ENCODE results near the gene DDX54. TPM values are rescaled to one million over a fixed set of nuclear protein-coding genes. Genes with fewer than 3 reads are reported as not detected.
"Not testable (repeated sequence)": the region's sequence is repeated elsewhere in the genome, so short reads cannot be mapped to it uniquely, and the experiment has no call there.

The DDX54 gene
- polyA plus RNA-seq, 1 donor: 58.6 TPM

- DNase-seq: no peak
Measured at GRCh38 chr12:113144806-113145205, 40.5 kb downstream of the DDX54 start.

GRCh38 chr12:113143959-113144358 lies 41.3 kb downstream of the DDX54 start:
- DNase-seq: no peak

DNA sequence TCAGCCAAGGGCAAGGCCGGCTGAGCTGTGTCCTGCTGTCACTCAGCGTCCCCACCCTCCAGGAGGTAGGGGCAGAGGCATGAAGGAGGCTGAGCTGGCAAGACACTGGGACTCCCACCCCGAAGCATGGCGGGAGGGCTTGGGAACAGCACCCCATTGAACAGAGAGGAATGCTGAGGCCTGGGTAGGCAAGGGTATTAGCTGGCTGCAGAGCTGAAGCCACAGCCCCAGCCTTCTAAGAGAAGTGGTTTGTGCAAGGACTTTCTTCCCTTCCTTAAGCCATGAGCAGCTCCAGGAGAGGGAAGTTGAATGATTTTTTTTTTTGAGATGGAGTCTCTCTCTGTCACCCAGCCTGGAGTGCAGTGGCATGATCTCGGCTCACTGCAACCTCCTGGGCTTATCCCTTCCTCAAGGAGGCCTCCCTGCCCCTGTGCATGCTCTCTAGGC lies 42.4 kb downstream of the DDX54 start:
- no peak for DNase-seq

- no peak for DNase-seq
Measured at GRCh38 chr12:113142173-113142885, 42.9 kb downstream of the DDX54 start.

DNA sequence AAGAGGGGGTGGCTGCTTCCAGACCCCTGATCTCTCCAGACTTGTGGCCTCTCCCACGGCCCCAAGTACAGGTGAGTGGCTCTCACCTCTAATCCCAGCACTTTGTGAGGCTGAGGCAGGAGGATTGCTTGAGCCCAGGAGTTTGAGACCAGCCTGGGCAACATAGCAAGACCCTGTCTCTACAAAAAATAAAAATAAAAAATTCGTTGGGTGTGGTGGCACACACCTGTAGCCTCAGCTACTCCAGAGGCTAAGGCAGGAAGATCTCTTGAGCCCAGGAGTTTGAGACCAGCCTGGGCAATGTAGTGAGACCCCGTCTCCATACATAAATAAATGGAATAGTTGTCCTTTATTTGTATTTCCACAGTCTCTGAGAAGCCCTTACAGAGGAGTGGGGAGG lies 43.6 kb downstream of the DDX54 start:
- not testable (repeated sequence) for DNase-seq

DNA sequence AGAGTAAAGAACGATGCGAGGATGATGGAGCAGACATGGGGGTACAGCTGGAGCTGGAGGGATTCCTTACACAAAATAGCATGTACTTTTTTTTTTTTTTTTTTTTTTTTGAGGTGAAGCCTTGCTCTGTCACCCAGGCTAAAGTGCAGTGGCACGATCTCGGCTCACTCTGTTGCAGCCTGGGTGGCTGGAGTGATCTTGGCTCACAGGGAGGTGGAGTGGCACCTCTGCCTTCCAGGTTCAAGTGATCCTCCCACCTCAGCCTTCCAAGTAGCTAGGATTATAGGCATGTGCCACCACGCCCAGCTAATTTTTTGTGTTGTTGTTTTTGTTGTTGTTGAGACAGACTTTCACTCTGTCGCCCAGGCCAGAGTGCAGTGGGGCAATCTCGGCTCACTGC lies 44.6 kb downstream of the DDX54 start:
- no peak for DNase-seq

DNA sequence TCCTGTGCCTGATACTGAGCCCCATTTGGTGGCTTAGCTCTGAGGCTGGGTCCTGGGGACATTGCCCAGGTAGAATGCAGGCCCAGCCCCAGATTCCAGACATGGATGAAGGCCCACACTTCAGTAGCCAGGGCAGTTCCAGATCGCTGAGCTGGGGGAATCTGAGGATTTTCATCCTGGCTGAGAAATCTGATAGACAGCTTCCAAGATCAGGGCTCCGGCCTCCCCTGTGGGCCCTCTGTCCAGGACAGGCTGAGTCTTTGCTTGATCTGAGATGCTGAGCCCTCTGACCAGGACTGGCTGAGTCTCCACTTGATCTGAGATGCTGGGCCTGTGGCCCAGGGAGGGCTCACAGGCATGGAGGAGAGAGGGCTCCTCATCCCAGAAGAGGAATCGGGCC lies 46.5 kb downstream of the DDX54 start:
- DNase-seq: peak; percentile 66

DNA sequence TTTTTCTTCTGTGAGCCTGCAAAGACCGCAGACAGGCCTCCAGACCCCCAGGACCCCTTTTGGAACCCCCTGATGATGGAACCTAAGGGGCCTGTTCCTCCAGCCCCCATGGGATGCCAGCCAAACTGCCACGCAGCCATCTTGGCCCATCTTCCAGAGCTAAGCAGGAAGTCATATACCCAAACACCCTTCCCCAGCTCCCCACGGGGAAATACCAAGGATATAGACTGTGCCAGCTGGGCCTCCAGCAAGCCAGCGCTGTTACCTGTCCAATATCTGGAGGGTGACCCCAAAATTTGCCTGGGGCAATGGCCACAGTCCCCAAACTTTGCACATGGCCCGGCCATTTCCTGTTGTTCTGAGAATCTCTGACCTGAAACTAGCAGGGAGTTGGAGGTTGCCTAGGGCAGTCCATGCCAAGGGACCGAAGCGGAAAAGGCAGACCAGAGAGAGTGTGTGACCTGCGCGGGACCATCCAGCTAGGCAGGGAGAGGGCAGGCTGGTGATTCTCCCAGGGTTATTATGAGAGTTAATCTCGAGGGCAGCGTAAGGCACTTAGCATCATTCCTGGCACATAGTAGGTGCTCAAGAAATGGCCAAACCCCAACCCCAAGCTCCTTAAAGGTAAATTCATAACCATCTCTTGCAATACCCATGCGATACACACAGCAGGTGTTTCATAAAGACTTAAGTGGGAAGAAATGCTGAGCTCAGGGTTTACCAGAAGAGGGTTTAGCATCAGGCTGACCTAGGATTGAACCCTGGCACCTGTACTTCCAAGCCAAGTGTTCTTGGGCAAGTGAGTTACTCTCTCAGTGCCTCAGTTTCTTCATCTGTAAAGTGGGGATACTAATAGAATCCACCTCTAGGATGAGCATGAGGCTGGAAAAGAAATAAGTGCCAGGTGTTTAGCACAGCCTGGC lies 47.2 kb downstream of the DDX54 start:
- no peak for DNase-seq

DNA sequence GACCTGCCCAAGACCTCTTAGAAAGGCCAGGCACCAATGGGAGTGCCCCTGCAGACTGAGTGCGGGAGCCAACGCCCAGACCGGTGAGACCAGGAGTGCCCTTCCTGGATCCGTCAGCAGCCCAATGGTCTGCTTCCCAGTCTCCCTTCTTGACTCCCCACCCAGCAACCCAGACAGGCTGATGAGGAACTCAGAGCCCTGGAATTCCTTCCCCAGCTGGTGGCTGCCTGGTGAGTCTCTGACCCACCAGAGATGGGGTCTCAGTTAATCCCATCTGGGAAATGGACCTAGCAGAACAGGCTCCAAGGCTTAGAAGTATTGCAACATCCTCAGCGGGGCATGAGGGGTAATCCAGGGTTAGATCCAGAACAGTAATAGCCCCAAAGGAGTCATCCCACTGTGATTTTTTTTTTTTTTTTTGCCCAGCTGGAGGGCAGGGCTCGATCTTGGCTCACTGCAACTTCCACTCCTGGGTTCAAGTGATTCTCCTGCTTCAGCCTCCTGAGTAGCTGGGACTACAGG lies 48.2 kb downstream of the DDX54 start:
- no peak for DNase-seq

- DNase-seq: peak; percentile 44
Measured at GRCh38 chr12:113136128-113136989, 48.9 kb downstream of the DDX54 start.

DNA sequence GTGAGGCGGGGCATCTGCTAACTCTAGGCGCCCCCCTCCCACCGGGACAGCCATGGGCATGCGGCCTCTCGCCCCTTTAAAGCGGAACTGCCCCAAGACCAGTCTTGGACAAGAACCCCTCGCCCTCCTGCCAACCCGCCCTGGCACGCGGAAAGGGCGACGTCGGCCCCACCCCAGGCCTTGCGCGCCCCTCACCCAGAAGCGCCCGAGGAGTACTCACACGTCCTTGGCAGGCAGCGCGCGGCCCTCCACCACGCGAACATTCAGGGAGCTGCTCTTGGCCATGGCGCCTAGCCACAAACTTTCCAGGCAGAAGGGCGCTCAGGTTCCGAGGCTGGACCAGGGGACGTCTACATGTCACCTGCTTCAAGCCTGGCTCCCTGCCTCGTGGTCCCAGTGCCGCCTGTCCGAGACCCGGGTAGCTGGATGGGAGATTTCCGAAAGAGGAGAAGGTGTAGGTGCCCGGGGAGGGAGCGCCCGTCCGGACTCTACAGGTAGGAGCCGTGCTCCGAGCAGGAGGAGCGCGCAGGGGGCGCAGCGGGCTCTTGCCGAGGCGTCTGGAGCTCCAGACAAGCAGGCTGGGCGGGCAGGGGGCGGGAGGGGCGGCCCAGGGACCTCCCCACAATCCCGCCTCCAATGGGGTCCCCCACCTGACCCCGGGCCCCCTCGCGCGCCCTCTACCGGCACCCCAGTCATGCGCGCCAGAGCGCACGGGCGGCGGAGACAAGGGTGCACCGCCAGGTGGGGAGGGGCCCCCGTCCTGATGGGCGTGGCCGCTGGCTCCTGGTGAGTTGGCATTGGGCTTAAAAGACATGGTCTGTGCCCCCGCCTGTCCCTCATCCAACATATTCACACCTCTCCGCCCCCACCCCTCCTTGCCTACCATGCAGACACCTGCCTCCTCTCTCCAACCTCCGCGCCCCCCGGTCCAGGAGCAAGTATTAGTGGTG lies 49.8 kb downstream of the DDX54 start, which contains the start of gene RASAL1:
Gene RASAL1 (minus strand): TSS at position 584 of the 950 bp plus-strand sequence. CDS start 299 bp downstream, at position 285.
- DNase-seq: peak; percentile 46

- no peak for DNase-seq
Measured at GRCh38 chr12:113134521-113134951, 50.7 kb downstream of the DDX54 start.

DNA sequence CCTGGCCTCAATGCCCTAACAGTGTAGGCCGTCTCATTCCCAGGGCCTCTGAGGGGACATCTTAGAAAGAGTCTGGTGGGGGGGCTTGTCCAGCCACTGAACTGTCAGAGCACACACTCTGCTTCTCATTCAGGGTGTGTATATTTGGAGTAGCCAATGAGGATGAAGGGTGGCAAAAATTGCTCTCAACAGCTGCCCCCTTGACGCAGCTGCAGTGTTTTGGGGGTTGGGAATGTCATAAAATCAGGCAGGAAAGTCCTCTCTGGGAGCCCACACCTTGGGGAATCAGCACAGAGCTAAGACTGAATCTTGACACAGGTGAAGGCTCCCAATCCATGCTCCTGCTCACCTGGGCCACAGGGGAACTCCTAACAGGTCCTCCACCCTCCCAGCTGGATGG lies 51.2 kb downstream of the DDX54 start:
- DNase-seq: no peak

DNA sequence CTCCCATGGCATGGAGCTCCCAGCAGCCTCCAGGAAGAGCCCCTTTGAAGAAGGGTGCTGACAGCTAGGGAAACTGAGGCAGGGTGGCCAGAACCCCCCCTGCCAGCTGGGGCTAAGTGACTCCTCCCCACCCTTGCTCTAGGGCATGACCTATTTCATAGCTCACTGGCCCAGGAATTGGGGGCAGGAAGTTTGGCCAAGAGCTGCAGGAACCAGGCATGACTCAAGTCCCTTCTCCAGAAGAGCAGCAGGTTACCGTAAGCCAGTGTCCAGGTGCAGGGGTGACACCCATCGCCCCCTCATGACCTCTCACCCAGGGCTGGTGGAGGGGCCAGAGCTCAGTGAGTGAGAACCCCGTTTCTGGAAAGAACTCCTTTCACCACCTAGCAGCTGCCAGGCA lies 51.6 kb downstream of the DDX54 start:
- no peak for DNase-seq

- DNase-seq: no peak
Measured at GRCh38 chr12:113133036-113133435, 52.2 kb downstream of the DDX54 start.

- no peak for DNase-seq
Measured at GRCh38 chr12:113131556-113131955, 53.7 kb downstream of the DDX54 start.

DNA sequence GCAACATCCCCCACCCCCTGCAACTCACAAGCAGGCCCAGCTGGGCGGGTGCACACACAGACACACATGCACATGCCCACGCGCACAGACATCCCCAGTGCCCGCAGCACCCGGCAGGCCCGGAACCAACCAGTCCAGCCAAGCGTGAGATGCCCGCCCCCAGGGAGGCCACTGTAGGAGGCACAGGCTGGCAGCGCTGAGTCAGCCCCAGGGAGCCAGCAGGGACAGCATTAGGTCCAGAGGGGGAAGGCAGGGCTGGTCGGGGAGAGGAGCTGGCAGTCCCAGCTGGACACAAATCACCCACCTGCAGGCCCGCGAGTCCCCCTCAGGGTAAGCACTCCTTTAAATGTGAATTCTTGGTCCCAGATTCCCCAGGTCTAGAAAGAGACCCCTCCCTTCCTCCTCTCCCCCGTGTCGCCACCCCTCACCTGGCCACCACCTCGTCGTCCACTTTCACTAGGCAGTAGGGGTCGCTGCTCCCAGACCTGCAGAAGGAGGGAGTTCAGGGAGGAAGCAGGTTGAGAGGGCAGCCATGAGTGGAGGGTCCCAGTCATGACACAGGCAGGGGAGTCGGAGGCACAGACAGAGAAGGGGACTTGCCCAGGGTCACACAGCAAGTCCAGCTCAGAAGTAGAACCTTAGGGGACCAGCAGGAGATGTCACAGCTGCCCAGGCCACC lies 54.7 kb downstream of the DDX54 start:
- peak; percentile 39 for DNase-seq

DNA sequence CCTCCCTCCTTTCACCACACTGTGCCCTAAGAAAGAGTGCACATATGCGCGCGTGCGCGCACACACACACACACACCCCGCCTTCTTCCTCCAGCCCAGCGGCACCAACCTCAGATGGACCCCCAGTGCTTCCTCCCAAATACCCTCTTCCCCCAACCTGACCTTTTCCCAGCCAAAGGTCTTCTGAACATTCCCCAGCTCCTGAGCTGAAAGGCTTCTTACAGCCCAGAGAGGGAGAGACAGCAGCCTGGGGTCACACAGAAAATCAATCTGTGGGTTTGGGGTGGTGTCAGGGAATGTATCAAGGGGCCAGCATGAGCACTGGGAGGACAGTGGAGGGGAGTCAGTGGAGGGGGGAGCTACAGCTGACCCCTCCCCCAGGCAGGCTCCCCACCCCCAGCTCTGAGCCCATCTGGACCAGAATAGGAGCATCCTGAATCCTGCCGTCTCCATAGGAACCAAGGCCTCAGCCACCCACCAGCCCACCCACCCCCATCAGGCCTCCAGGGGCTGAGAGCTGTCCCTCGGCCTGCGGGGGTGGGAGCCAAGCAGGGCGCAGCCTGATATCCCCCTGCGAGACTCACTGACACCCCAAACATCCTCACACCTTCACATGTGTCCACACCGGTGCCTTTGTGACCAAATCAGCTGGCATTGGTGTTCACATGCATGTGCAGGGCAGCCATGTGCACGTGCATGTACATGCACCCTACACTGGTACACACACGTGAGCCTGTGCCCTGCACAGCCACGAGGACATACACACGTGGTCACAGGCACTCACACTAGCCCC lies 55.4 kb downstream of the DDX54 start:
- no peak for DNase-seq
